ENCODE measurements around the gene MAP3K13.

The MAP3K13 gene

GRCh38 chr3:185362850-185363661 lies at the start of gene MAP3K13:
MAP3K13 (plus strand) TSS chr3:185363136; CDS start chr3:185428582, 65,446 bp downstream.
- peak; percentile 86 for DNase-seq

GRCh38 chr3:185313693-185314246 lies 49.2 kb upstream of the MAP3K13 start:
- DNase-seq: no peak

GRCh38 chr3:185316740-185317412 lies 46.1 kb upstream of the MAP3K13 start:
- DNase-seq: no peak

- DNase-seq: no peak
Observed at GRCh38 chr3:185317674-185318073, 45.3 kb upstream of the MAP3K13 start.

- no peak for DNase-seq
Observed at GRCh38 chr3:185318141-185318540, 44.8 kb upstream of the MAP3K13 start.

GRCh38 chr3:185319801-185320200 lies 43.1 kb upstream of the MAP3K13 start:
- no peak for DNase-seq

GRCh38 chr3:185320949-185321348 lies 42.0 kb upstream of the MAP3K13 start:
- DNase-seq: no peak

GRCh38 chr3:185322101-185322719 lies 40.7 kb upstream of the MAP3K13 start:
- no peak for DNase-seq

- no peak for DNase-seq
Observed at GRCh38 chr3:185325946-185326791, 36.8 kb upstream of the MAP3K13 start.

GRCh38 chr3:185327062-185327461 lies 35.9 kb upstream of the MAP3K13 start:
- DNase-seq: no peak

- DNase-seq: no peak
Observed at GRCh38 chr3:185328324-185329004, 34.5 kb upstream of the MAP3K13 start.

GRCh38 chr3:185330238-185330637 lies 32.7 kb upstream of the MAP3K13 start:
- no peak for DNase-seq

GRCh38 chr3:185330644-185331043 lies 32.3 kb upstream of the MAP3K13 start:
- peak; percentile 21 for DNase-seq

GRCh38 chr3:185332026-185332735 lies 30.8 kb upstream of the MAP3K13 start:
- peak; percentile 98 for DNase-seq

GRCh38 chr3:185335799-185336198 lies 27.1 kb upstream of the MAP3K13 start:
- DNase-seq: no peak

- peak; percentile 63 for DNase-seq
Observed at GRCh38 chr3:185337231-185337816, 25.6 kb upstream of the MAP3K13 start.

GRCh38 chr3:185339945-185340344 lies 23.0 kb upstream of the MAP3K13 start:
- no peak for DNase-seq

GRCh38 chr3:185340751-185341150 lies 22.2 kb upstream of the MAP3K13 start:
- no peak for DNase-seq

GRCh38 chr3:185341616-185342458 lies 21.1 kb upstream of the MAP3K13 start:
- no peak for DNase-seq
